Measurements from ENCODE around the gene GTF2A1L. TPM values are rescaled to one million over a fixed set of nuclear protein-coding genes. Genes with fewer than 3 reads are reported as not detected.

Gene GTF2A1L
- total and polyA plus RNA-seq, 2 experiments from 2014 or later, result 0.65 to 0.94 TPM

- no peaks in the 10 kb centered on the region for H3K79me2 ChIP-seq (replicated peaks; ENCODE audit: insufficient read depth)
- Mint-ChIP-seq H3K4me3 (no peak overlapping the region), H3K27me3 (ENCODE audit: insufficient read depth, low read depth, poor library complexity) (no peaks in the 10 kb centered on the region), H3K4me1 (peaks cover 16% of the 10 kb centered on the region), H3K36me3 (ENCODE audit: low read depth) (no peaks in the 10 kb centered on the region), H3K27ac (no peak overlapping the region), H3K9me3 (no peaks in the 10 kb centered on the region)
- no peak for TF ChIP-seq ZNF114 (CRISPR knock-in tag; IDR thresholded peaks at IDR 0.05)
- no peak for TF ChIP-seq NANOG (IDR thresholded peaks at IDR 0.05; ENCODE audit: borderline replicate concordance)
- no peak for TF ChIP-seq REST (IDR thresholded peaks at IDR 0.05; ENCODE audit: unreplicated experiment)
- no peak for TF ChIP-seq CREB1 (CRISPR knock-in tag; IDR thresholded peaks at IDR 0.05; ENCODE audit: low read depth)
- no peak for TF ChIP-seq EZH2phosphoT487 (IDR thresholded peaks at IDR 0.05; ENCODE audit: unreplicated experiment)
- no peak for TF ChIP-seq ZNF331 (CRISPR knock-in tag; IDR thresholded peaks at IDR 0.05; ENCODE audit: low read depth)
- TF ChIP-seq EZH2 (IDR thresholded peaks at IDR 0.05; ENCODE audit: low read depth, unreplicated experiment), result no peak
- no peak for TF ChIP-seq POLR2AphosphoS5 (IDR thresholded peaks at IDR 0.05; ENCODE audit: low read depth)
- no peak for TF ChIP-seq JUNB (IDR thresholded peaks at IDR 0.05; ENCODE audit: unreplicated experiment)
- TF ChIP-seq ZNF462 (CRISPR knock-in tag; IDR thresholded peaks at IDR 0.05), result no peak
- no peak for TF ChIP-seq ETS1 (IDR thresholded peaks at IDR 0.05)
- no peak for TF ChIP-seq STAT1 (IDR thresholded peaks at IDR 0.05; ENCODE audit: unreplicated experiment)
- no peak for TF ChIP-seq CTCF (conservative IDR thresholded peaks at IDR 0.05; ENCODE audit: low read depth in 2 of 2)
- H3K4me3 ChIP-seq, result no peak overlapping the region
- no peaks in the 10 kb centered on the region for H3K27me3 ChIP-seq (ENCODE audit: insufficient read depth)
- peaks cover 7% of the 10 kb centered on the region; the same call in 1 of the 2 replicates for H3K4me1 ChIP-seq (ENCODE audit: insufficient read depth)
- H3K9me2 ChIP-seq (ENCODE audit: insufficient read depth), result no peaks in the 10 kb centered on the region
- no peak for DNase-seq (ENCODE audit: low spot score)
- no peak for ATAC-seq
- H3F3A ChIP-seq (replicated peaks; ENCODE audit: low read depth), result no peaks in the 10 kb centered on the region
- no peak overlapping the region for H3K27ac ChIP-seq (ENCODE audit: low read depth)
- no peak overlapping the region for H3K4me2 ChIP-seq
- H2AFZ ChIP-seq, result no peak overlapping the region
- no peaks in the 10 kb centered on the region for H3K36me3 ChIP-seq (ENCODE audit: insufficient read depth)
- H4K20me1 ChIP-seq (replicated peaks; ENCODE audit: insufficient read depth), result no peaks in the 10 kb centered on the region
Observed at GRCh38 chr2:48590017-48590416, 27.6 kb upstream of the GTF2A1L start.
